Loucy (cell line): ENCODE measurements around the gene FOXA1.

ENCODE experiments used
- CTCF ChIP-seq: fragments of 200-600 bp; sonication (generic); conservative IDR thresholded peaks from 2 replicates; pipeline ENCODE4 v1.5.1; 2014; ENCODE audit warnings: mild to moderate bottlenecking, antibody characterized with exemption, low read length
- EZH2phosphoT487 ChIP-seq: fragments of 200-600 bp; IDR thresholded peaks from 2 replicates; pipeline ENCODE4 v1.6.1; 2018; ENCODE audit warnings: antibody characterized with exemption, mild to moderate bottlenecking, moderate library complexity, borderline replicate concordance

GRCh38 chr14:37563189-37563588 is 31.9 kb downstream of the FOXA1 start:
- TF ChIP-seq CTCF = no peak
- no peak for TF ChIP-seq EZH2phosphoT487
